ENCODE data around the gene ZC3HAV1L. TPM values are rescaled to one million over a fixed set of nuclear protein-coding genes. Genes with fewer than 3 reads are reported as not detected.
A peak's percentile ranks its signal among the peaks of the same experiment; 100 is the strongest.

The ZC3HAV1L gene
- total and polyA plus RNA-seq, 2 of the 13 experiments (the other 11 are each of a cell fraction or from before 2014, with no cell fraction given): 8.4 to 11.1 TPM

GRCh38 chr7:139035586-139036353, at the start of gene ZC3HAV1L (continued):
- TF ChIP-seq ZZZ3 (CRISPR knock-in tag; IDR thresholded peaks at IDR 0.05; ENCODE audit: borderline replicate concordance) (no peak), JUND (CRISPR knock-in tag; IDR thresholded peaks at IDR 0.05) (no peak), CTCF (CRISPR knock-in tag; IDR thresholded peaks at IDR 0.05) (no peak; the same call in 1 of the 2 replicates), SP1 (IDR thresholded peaks at IDR 0.05) (no peak), SP1 (CRISPR knock-in tag; IDR thresholded peaks at IDR 0.05) (no peak; the same call in 1 of the 2 replicates), ZBTB3 (CRISPR knock-in tag; IDR thresholded peaks at IDR 0.05; ENCODE audit: borderline replicate concordance, low read depth) (no peak), ZNF879 (CRISPR knock-in tag; IDR thresholded peaks at IDR 0.05) (peak; percentile 42; the same call in 1 of the 2 replicates), ZNF512 (CRISPR knock-in tag; IDR thresholded peaks at IDR 0.05) (no peak), CBFB (CRISPR knock-in tag; IDR thresholded peaks at IDR 0.05) (peak; percentile 47; the same call in 1 of the 2 replicates), FOXO1 (CRISPR knock-in tag; IDR thresholded peaks at IDR 0.05) (no peak), AKNA (CRISPR knock-in tag; IDR thresholded peaks at IDR 0.05; ENCODE audit: borderline replicate concordance) (no peak), NFKB2 (CRISPR knock-in tag; IDR thresholded peaks at IDR 0.05; ENCODE audit: borderline replicate concordance) (peak; percentile 50; the same call in 1 of the 2 replicates), RBM39 (IDR thresholded peaks at IDR 0.05; ENCODE audit: low read depth, low read length, poor library complexity, severe bottlenecking) (no peak), ZNF557 (CRISPR knock-in tag; IDR thresholded peaks at IDR 0.05) (no peak), ZBTB7B (CRISPR knock-in tag; IDR thresholded peaks at IDR 0.05) (no peak), NONO (IDR thresholded peaks at IDR 0.05) (no peak), NONO (CRISPR knock-in tag; conservative IDR thresholded peaks at IDR 0.05) (peak; percentile 84), RELA (CRISPR knock-in tag; IDR thresholded peaks at IDR 0.05) (no peak), ZNF263 (CRISPR knock-in tag; IDR thresholded peaks at IDR 0.05) (no peak), TFE3 (CRISPR knock-in tag; IDR thresholded peaks at IDR 0.05) (no peak), ZNF563 (CRISPR knock-in tag; IDR thresholded peaks at IDR 0.05) (peak; percentile 67; the same call in 1 of the 2 replicates)

Data from HepG2 (cell line).